ENCODE data around the gene NTPCR.

NTPCR gene

DNA sequence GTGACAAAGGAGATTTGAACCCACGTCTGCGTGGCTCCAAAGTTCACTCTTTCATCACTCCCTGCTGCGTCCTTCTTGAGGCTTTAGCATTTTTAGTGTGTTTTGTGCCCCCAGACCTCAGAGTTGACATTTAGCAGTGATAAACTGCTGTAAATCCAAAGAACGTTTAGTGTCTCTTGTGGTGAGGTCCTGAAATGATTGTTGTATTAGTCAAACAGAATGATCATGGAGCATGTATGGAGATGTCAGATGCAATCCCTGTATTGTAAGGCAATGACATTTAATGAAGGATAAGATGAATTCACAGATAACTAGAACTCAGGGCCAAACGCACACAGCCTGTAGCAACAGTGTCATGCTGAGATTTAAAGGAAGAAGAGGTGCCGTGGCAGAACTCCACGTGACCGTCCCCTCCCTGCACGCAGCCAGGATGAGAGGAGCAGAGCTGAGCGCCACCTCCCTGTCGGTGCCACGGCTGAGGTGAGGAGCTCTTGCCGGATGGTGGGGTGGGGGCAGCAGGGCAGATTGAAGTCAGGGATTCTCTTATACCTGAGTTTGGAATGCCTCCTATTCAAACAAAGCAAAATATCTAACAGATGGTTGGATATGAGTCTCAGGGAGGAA, 30.1 kb downstream of the NTPCR start:
- TF ChIP-seq, protein P1, sequence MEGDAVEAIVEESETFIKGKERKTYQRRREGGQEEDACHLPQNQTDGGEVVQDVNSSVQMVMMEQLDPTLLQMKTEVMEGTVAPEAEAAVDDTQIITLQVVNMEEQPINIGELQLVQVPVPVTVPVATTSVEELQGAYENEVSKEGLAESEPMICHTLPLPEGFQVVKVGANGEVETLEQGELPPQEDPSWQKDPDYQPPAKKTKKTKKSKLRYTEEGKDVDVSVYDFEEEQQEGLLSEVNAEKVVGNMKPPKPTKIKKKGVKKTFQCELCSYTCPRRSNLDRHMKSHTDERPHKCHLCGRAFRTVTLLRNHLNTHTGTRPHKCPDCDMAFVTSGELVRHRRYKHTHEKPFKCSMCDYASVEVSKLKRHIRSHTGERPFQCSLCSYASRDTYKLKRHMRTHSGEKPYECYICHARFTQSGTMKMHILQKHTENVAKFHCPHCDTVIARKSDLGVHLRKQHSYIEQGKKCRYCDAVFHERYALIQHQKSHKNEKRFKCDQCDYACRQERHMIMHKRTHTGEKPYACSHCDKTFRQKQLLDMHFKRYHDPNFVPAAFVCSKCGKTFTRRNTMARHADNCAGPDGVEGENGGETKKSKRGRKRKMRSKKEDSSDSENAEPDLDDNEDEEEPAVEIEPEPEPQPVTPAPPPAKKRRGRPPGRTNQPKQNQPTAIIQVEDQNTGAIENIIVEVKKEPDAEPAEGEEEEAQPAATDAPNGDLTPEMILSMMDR (IDR thresholded peaks at IDR 0.05; ENCODE audit: insufficient read depth, missing control alignments), result peak; percentile 31
- FAIRE-seq, result peak; percentile 67

DNA sequence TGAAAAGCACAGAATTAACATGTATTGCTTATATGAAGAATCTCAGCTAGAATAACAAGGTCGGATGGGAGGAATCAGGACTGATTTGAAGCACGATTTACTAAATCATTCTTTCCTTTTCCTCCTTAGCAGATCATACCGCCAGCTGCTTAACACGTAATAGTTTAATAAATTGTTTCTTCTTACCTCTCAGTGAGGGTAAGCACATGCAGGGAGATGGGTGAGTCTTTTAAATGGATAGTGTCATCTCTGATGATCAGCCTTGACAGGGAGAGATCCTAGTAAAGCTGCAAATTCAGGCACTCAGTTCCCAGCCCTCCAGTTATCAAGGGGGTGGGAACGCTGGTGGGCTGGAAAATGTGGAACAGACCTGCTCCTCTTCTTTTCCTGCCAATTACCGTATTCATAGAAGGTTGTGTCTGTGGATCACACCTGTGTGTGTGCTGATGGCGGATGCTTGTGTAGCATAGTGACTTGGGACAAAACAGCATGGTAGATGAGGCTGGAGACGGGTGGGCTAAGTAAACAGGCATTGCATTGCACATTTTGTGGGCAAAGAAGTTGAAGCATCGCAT, 30.7 kb downstream of the NTPCR start:
- TF ChIP-seq, protein P1 (IDR thresholded peaks at IDR 0.05; ENCODE audit: insufficient read depth, missing control alignments), result no peak
- DNase-seq (ENCODE audit: insufficient read length, low spot score), result no peak
- peak; percentile 44 for FAIRE-seq

More for the DNA sequence above, 30.1 kb downstream of the NTPCR start:
- no peak for DNase-seq (ENCODE audit: insufficient read length, low spot score)

DNA sequence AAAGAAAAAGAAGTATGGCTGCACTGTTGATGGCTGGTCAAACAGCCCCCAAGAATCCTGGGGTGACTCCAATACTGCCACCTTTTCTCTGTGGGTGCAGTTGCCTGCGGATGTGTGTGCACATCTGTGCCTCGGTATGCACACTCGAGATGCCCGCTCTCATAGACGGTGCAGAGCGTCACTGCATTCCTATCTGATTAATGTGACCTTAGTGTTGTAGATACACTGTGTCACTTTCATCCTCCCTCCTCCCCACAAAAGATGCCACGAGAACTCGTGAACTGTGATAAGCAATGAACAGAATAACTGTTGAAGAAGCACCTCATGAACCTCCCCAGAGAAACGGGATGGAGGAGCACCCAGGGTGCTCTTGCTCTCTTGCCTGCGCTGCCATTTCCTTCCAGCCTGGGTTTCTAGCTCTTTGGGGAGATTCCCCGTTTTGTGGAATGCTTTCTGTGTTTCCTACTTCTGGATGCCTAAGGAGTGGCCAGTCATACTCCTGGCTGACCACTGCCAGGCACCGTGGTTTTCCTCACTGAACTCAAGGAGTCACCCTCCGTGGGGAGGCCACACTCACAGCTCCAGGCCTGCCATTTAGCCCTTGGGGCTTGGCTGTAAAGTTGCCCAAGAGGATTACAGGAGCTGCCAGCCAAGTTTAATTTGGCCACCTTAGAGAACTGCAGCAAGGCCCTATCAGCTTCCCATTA, 32.0 kb downstream of the NTPCR start:
- FAIRE-seq, result no peak
- no peak for DNase-seq (ENCODE audit: insufficient read length, low spot score)
- TF ChIP-seq, protein P1 (IDR thresholded peaks at IDR 0.05; ENCODE audit: insufficient read depth, missing control alignments), result no peak

DNA sequence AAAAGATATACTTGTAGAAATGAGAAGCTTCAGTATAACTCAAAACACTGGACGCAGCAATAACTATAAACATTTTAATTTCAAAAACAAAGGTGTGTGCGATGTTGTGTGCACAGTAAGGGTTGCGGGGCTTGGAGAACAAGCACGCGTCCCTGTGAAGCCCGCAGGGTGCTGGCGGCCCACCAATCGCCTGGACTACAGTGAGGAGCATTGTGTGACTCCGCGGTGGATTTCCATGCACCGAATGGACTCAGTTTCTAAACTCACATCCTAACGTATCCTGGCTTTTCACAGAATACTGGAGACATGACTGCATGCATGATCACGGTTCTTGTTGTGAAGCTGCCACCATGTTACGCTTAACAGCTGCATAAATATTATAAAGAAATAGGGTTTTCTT, 33.0 kb downstream of the NTPCR start:
- no peak for DNase-seq (ENCODE audit: insufficient read length, low spot score)
- TF ChIP-seq, protein P1 (IDR thresholded peaks at IDR 0.05; ENCODE audit: insufficient read depth, missing control alignments), result no peak
- FAIRE-seq, result no peak

DNA sequence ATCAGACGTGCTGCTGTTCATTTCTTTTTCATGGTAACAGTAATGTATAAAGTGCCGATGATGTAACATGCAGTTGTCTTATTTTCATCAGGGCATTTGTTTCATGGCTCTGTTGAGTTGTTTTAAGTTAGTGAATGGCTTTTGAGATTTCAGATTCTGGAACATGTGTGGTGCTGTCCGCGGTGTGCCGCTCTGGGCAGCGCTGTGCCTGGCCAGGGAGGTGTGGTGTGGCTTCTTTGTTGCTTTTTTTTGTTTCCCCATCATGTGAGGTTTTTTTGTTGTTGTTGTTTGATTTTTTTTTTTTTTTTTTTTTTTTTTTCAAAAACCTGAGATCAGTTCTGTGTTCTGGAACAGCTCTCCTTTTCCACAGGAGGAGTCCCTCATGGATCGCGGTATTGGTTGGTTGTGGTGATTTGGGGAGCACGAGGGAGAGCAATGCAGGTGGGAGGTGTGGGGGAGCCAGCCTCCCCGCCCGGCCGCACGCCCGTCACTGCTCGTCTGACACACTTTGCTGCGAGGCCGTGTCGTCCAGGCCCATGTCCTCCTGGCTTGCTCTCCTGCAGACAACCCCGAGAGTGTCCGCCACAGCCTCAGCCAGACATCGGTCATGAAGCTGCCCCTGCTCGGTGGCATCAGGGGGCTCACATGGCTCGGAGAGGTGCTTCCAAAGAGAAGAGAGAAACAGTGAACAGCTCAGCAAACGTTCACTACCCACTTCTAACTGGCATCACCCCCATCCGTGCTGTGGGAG, 33.6 kb downstream of the NTPCR start:
- FAIRE-seq, result peak; percentile 21
- DNase-seq (ENCODE audit: insufficient read length, low spot score), result no peak
- TF ChIP-seq, protein P1 (IDR thresholded peaks at IDR 0.05; ENCODE audit: insufficient read depth, missing control alignments), result no peak

DNA sequence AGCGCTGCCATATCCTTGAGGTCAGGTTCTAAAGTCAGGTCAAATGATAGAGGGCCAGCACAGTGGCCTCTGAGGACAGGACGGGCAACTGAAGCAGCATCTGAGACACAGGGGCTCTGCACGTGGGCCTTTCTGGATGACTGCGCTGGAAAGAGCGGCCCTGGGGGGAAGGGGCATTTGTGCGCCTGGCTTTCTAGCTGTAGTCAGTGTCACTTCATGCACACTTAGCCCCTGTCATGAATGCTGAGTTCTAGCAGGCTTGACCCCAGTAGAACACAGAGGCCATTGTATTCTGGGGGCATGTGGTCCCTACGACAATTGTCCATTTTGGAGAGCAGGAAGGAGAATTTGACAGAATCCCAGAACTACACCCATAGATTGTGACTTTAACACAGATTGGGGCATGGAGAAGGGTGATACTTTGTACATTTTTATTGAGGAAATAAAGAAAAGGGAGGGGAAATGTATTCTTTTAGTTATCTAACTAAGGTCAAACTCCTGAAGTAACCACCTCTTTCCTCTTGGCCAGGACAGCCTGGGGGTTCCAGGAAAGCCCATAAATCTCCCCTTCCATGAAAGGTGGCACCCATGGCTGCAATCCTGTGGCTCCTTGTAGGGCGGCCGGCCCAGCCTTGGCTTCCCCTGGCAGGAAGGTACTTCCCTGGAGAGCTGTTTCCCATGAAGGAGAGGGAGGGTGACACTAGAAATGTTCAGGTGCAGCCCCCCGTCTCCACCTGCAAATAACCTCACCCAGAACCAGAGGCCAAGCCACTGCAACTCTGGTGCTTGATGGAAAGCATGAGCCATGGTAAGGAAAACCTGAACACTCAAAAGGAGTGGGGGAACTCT, 34.4 kb downstream of the NTPCR start:
- TF ChIP-seq, protein P1 (IDR thresholded peaks at IDR 0.05; ENCODE audit: insufficient read depth, missing control alignments), result no peak
- DNase-seq (ENCODE audit: insufficient read length, low spot score) (peak; percentile 8), FAIRE-seq (no peak)

Data from D721Med (cell line).